Measurements from ENCODE around the gene ACTG1.

ACTG1 gene

GRCh38 chr17:81481073-81481799 is 31.4 kb downstream of the ACTG1 start:
- Mint-ChIP-seq H3K9me3 (no peaks in the 10 kb centered on the region), H3K27me3 (ENCODE audit: low read depth) (peaks cover 45% of the 10 kb centered on the region), H3K27ac (no peak overlapping the region), H3K4me1 (ENCODE audit: low read depth) (peaks cover 3% of the 10 kb centered on the region), H3K4me3 (peak overlapping the region; percentile 70), H3K36me3 (ENCODE audit: low read depth) (no peaks in the 10 kb centered on the region)

GRCh38 chr17:81480140-81481072 is 32.2 kb downstream of the ACTG1 start:
- H3K27ac Mint-ChIP-seq, result no peak overlapping the region
- no peaks in the 10 kb centered on the region for H3K9me3 Mint-ChIP-seq
- no peaks in the 10 kb centered on the region for H3K36me3 Mint-ChIP-seq (ENCODE audit: low read depth)
- peak overlapping the region; percentile 4 for H3K4me3 Mint-ChIP-seq
- peaks cover 42% of the 10 kb centered on the region for H3K27me3 Mint-ChIP-seq (ENCODE audit: low read depth)
- no peaks in the 10 kb centered on the region for H3K4me1 Mint-ChIP-seq (ENCODE audit: low read depth)

GRCh38 chr17:81479175-81480071 is 33.2 kb downstream of the ACTG1 start:
- Mint-ChIP-seq H3K4me1 (ENCODE audit: low read depth) (no peaks in the 10 kb centered on the region), H3K4me3 (peak overlapping the region; percentile 4), H3K27me3 (ENCODE audit: low read depth) (peaks cover 42% of the 10 kb centered on the region), H3K9me3 (no peaks in the 10 kb centered on the region), H3K27ac (no peak overlapping the region), H3K36me3 (ENCODE audit: low read depth) (no peaks in the 10 kb centered on the region)

GRCh38 chr17:81478119-81478518 is 34.5 kb downstream of the ACTG1 start:
- Mint-ChIP-seq H3K9me3 (no peaks in the 10 kb centered on the region), H3K4me3 (no peak overlapping the region), H3K36me3 (ENCODE audit: low read depth) (no peaks in the 10 kb centered on the region), H3K27ac (no peak overlapping the region), H3K4me1 (ENCODE audit: low read depth) (no peaks in the 10 kb centered on the region), H3K27me3 (ENCODE audit: low read depth) (peaks cover 41% of the 10 kb centered on the region)

GRCh38 chr17:81477173-81477572 is 35.4 kb downstream of the ACTG1 start:
- no peak overlapping the region for H3K4me3 Mint-ChIP-seq
- H3K36me3 Mint-ChIP-seq (ENCODE audit: low read depth), result no peaks in the 10 kb centered on the region
- H3K27ac Mint-ChIP-seq, result no peak overlapping the region
- no peaks in the 10 kb centered on the region for H3K9me3 Mint-ChIP-seq
- H3K27me3 Mint-ChIP-seq (ENCODE audit: low read depth), result peaks cover 32% of the 10 kb centered on the region
- no peaks in the 10 kb centered on the region for H3K4me1 Mint-ChIP-seq (ENCODE audit: low read depth)

GRCh38 chr17:81476635-81477034 is 36.0 kb downstream of the ACTG1 start:
- no peak overlapping the region for H3K27ac Mint-ChIP-seq
- H3K9me3 Mint-ChIP-seq, result no peaks in the 10 kb centered on the region
- peaks cover 26% of the 10 kb centered on the region for H3K27me3 Mint-ChIP-seq (ENCODE audit: low read depth)
- H3K4me1 Mint-ChIP-seq (ENCODE audit: low read depth), result no peaks in the 10 kb centered on the region
- H3K36me3 Mint-ChIP-seq (ENCODE audit: low read depth), result no peaks in the 10 kb centered on the region
- H3K4me3 Mint-ChIP-seq, result no peak overlapping the region

GRCh38 chr17:81476097-81476496 is 36.5 kb downstream of the ACTG1 start:
- Mint-ChIP-seq H3K36me3 (ENCODE audit: low read depth) (no peaks in the 10 kb centered on the region), H3K27ac (no peak overlapping the region), H3K27me3 (ENCODE audit: low read depth) (peaks cover 25% of the 10 kb centered on the region), H3K4me3 (no peak overlapping the region), H3K4me1 (ENCODE audit: low read depth) (no peaks in the 10 kb centered on the region), H3K9me3 (no peaks in the 10 kb centered on the region)

GRCh38 chr17:81474958-81475357 is 37.6 kb downstream of the ACTG1 start:
- H3K9me3 Mint-ChIP-seq, result no peaks in the 10 kb centered on the region

GRCh38 chr17:81473019-81473418 is 39.6 kb downstream of the ACTG1 start:
- Mint-ChIP-seq H3K36me3 (ENCODE audit: low read depth) (no peaks in the 10 kb centered on the region), H3K4me1 (ENCODE audit: low read depth) (no peaks in the 10 kb centered on the region), H3K27ac (no peak overlapping the region), H3K27me3 (ENCODE audit: low read depth) (peaks cover 3% of the 10 kb centered on the region), H3K4me3 (no peak overlapping the region), H3K9me3 (no peaks in the 10 kb centered on the region)

More at GRCh38 chr17:81474958-81475357, 37.6 kb downstream of the ACTG1 start:
- Mint-ChIP-seq H3K4me3 (no peak overlapping the region), H3K4me1 (ENCODE audit: low read depth) (no peaks in the 10 kb centered on the region), H3K36me3 (ENCODE audit: low read depth) (no peaks in the 10 kb centered on the region), H3K27me3 (ENCODE audit: low read depth) (peaks cover 15% of the 10 kb centered on the region), H3K27ac (no peak overlapping the region)

- Mint-ChIP-seq H3K4me1 (ENCODE audit: low read depth) (no peaks in the 10 kb centered on the region), H3K36me3 (ENCODE audit: low read depth) (no peaks in the 10 kb centered on the region), H3K27me3 (ENCODE audit: low read depth) (no peaks in the 10 kb centered on the region), H3K9me3 (no peaks in the 10 kb centered on the region), H3K27ac (no peak overlapping the region), H3K4me3 (no peak overlapping the region)
Measured at GRCh38 chr17:81471818-81472456, 40.7 kb downstream of the ACTG1 start.

- no peaks in the 10 kb centered on the region for H3K27me3 Mint-ChIP-seq (ENCODE audit: low read depth)
- no peaks in the 10 kb centered on the region for H3K36me3 Mint-ChIP-seq (ENCODE audit: low read depth)
- no peaks in the 10 kb centered on the region for H3K9me3 Mint-ChIP-seq
- H3K4me3 Mint-ChIP-seq, result no peak overlapping the region
- no peak overlapping the region for H3K27ac Mint-ChIP-seq
- no peaks in the 10 kb centered on the region for H3K4me1 Mint-ChIP-seq (ENCODE audit: low read depth)
Measured at GRCh38 chr17:81470944-81471817, 41.4 kb downstream of the ACTG1 start.

- H3K36me3 Mint-ChIP-seq (ENCODE audit: low read depth), result no peaks in the 10 kb centered on the region
- no peak overlapping the region for H3K27ac Mint-ChIP-seq
- H3K9me3 Mint-ChIP-seq, result no peaks in the 10 kb centered on the region
- H3K4me1 Mint-ChIP-seq (ENCODE audit: low read depth), result no peaks in the 10 kb centered on the region
- no peaks in the 10 kb centered on the region for H3K27me3 Mint-ChIP-seq (ENCODE audit: low read depth)
- H3K4me3 Mint-ChIP-seq, result no peak overlapping the region
Measured at GRCh38 chr17:81470270-81470943, 42.2 kb downstream of the ACTG1 start.

- H3K27ac Mint-ChIP-seq, result no peak overlapping the region
- H3K4me1 Mint-ChIP-seq (ENCODE audit: low read depth), result no peaks in the 10 kb centered on the region
- H3K4me3 Mint-ChIP-seq, result no peak overlapping the region
- no peaks in the 10 kb centered on the region for H3K27me3 Mint-ChIP-seq (ENCODE audit: low read depth)
- no peaks in the 10 kb centered on the region for H3K36me3 Mint-ChIP-seq (ENCODE audit: low read depth)
- H3K9me3 Mint-ChIP-seq, result no peaks in the 10 kb centered on the region
Measured at GRCh38 chr17:81469266-81469665, 43.3 kb downstream of the ACTG1 start.
